K562 (cell line): ENCODE measurements around the gene DLGAP1. TPM values are rescaled to one million over a fixed set of nuclear protein-coding genes. Genes with fewer than 3 reads are reported as not detected.
A peak's percentile ranks its signal among the peaks of the same experiment; 100 is the strongest.

Source experiments
- FOXK2 ChIP-seq, 2 experiments: fragments of 450-650 bp; IDR thresholded peaks in 1 of 2; conservative IDR thresholded peaks in 1 of 2; 2 replicates each; pipeline ENCODE4 v1.6.1; 2016; ENCODE audit warnings: low read depth in 2 of 2, mild to moderate bottlenecking in 1 of 2
- GABPB2 ChIP-seq: fragments of 250-450 bp; sonication (Bioruptor Pico); conservative IDR thresholded peaks from 2 replicates; pipeline ENCODE4 v1.5.1; 2021; ENCODE audit warnings: mild to moderate bottlenecking
- IRF2 ChIP-seq: sonication (generic); formaldehyde crosslinking; IDR thresholded peaks from 2 replicates; pipeline ENCODE4 v1.8.1; 2022; ENCODE audit warnings: mild to moderate bottlenecking, missing genetic modification reagents
- NBN ChIP-seq: fragments of 450-650 bp; IDR thresholded peaks from 2 replicates; pipeline ENCODE4 v1.6.1; 2016; ENCODE audit warnings: low read depth, mild to moderate bottlenecking
- NCOA1 ChIP-seq: fragments of 450-650 bp; IDR thresholded peaks from 2 replicates; pipeline ENCODE4 v1.6.1; 2016; ENCODE audit warnings: low read depth
- NCOA2 ChIP-seq, 2 experiments: fragments of 450-650 bp; IDR thresholded peaks; 2 replicates each; pipeline ENCODE4 v1.6.1; 2018; ENCODE audit warnings: mild to moderate bottlenecking in 2 of 2, moderate library complexity in 1 of 2; ENCODE audit not compliant: partially characterized antibody in 2 of 2
- NCOA4 ChIP-seq: fragments of 450-650 bp; IDR thresholded peaks from 2 replicates; pipeline ENCODE4 v1.6.1; 2018; ENCODE audit warnings: mild to moderate bottlenecking; ENCODE audit not compliant: partially characterized antibody
- PHB2 ChIP-seq: fragments of 450-650 bp; IDR thresholded peaks from 2 replicates; pipeline ENCODE4 v1.6.1; 2017; ENCODE audit warnings: low read depth
- RFX1 ChIP-seq: fragments of 450-650 bp; IDR thresholded peaks from 2 replicates; pipeline ENCODE4 v1.6.1; 2016; ENCODE audit warnings: mild to moderate bottlenecking, moderate library complexity
- TRIM28 ChIP-seq: fragments of 450-650 bp; IDR thresholded peaks from 2 replicates; pipeline ENCODE4 v1.6.1; 2017
- ZNF224 ChIP-seq: sonication (generic); formaldehyde crosslinking; IDR thresholded peaks from 2 replicates; pipeline ENCODE4 v1.8.0; 2022; ENCODE audit warnings: mild to moderate bottlenecking, missing genetic modification reagents
- ZNF589 ChIP-seq: fragments of 200-800 bp; sonication (Bioruptor generic); IDR thresholded peaks from 2 replicates; pipeline ENCODE4 v1.6.1; 2016; ENCODE audit warnings: low read depth, missing genetic modification characterization, missing compliant biosample characterization
- polyA plus RNA-seq, 8 experiments: library from polyadenylated mRNA; depleted of rRNA in 4 of 8; stranded (reverse) in 5 of 8; unstranded in 3 of 8; fragments of >200 nt; fragmentation: Nextera tagmentation in 2 of 8; fragmentation: Illumina TruSeq in 1 of 8; extraction: Ambion mirVana in 2 of 8; extraction: Trizol in 1 of 8; gene quantifications; 2 replicates each; pipeline versions ENCODE4 v1.2.1 to v1.2.3, GENCODE V29; 2011 to 2014; ENCODE audit warnings: inconsistent platforms in 1 of 8, missing spikeins in 1 of 8
- total RNA-seq, 7 experiments: library from RNA; depleted of rRNA in 6 of 7; stranded (reverse); fragments of >200 nt in 6 of 7; fragmentation: Illumina TruSeq in 2 of 7; extraction: Trizol in 2 of 7; gene quantifications; 2 replicates each; pipeline versions ENCODE4 v1.2.1 to v1.2.3, GENCODE V29; 2011 to 2021; ENCODE audit warnings: low replicate concordance in 1 of 7
- TF ChIP-seq, protein P1 (sequence below): sonication (generic); formaldehyde crosslinking; IDR thresholded peaks from 2 replicates; pipeline ENCODE4 v1.8.0; 2023; ENCODE audit warnings: mild to moderate bottlenecking, missing genetic modification reagents
- TF ChIP-seq, protein P2 (sequence below), 2 experiments: fragments of 450-650 bp in 1 of 2; IDR thresholded peaks; 2 replicates each; pipeline ENCODE4 v1.6.1; 2011 to 2017; ENCODE audit warnings: low read depth in 2 of 2, antibody characterized with exemption in 1 of 2, borderline replicate concordance in 1 of 2, low read length in 1 of 2, mild to moderate bottlenecking in 1 of 2, mixed read lengths in 1 of 2; ENCODE audit not compliant: control insufficient read depth in 1 of 2
- TF ChIP-seq, protein P3 (sequence below): fragments of 250-450 bp; sonication (Bioruptor Pico); IDR thresholded peaks from 2 replicates; pipeline ENCODE4 v1.8.0; 2021; ENCODE audit warnings: moderate library complexity, mild to moderate bottlenecking, inconsistent platforms

DLGAP1 gene
- total and polyA plus RNA-seq, 9 of the 15 experiments (the other 6 are each of a cell fraction or from before 2014, with no cell fraction given), result 0.04 to 0.22 (median 0.08) TPM

GRCh38 chr18:3526421-3527354, 928.4 kb downstream of the DLGAP1 start (continued):
- TF ChIP-seq NCOA2 (IDR thresholded peaks at IDR 0.05; ENCODE audit: partially characterized antibody in 2 of 2), result no peak
- TF ChIP-seq NCOA1, result peak; percentile 45; the same call in 1 of the 2 replicates
- no peak for TF ChIP-seq ZNF589
- TF ChIP-seq GABPB2, result no peak
- no peak for TF ChIP-seq ZNF224 (CRISPR knock-in tag)
- TF ChIP-seq TRIM28, result no peak
- 0 out of 2 replicates have a peak, but pooled peaks have one; percentile 35 for TF ChIP-seq IRF2 (CRISPR knock-in tag)
- no peak for TF ChIP-seq RFX1
- TF ChIP-seq, protein P1, sequence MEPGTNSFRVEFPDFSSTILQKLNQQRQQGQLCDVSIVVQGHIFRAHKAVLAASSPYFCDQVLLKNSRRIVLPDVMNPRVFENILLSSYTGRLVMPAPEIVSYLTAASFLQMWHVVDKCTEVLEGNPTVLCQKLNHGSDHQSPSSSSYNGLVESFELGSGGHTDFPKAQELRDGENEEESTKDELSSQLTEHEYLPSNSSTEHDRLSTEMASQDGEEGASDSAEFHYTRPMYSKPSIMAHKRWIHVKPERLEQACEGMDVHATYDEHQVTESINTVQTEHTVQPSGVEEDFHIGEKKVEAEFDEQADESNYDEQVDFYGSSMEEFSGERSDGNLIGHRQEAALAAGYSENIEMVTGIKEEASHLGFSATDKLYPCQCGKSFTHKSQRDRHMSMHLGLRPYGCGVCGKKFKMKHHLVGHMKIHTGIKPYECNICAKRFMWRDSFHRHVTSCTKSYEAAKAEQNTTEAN, result no peak
- TF ChIP-seq, protein P2, sequence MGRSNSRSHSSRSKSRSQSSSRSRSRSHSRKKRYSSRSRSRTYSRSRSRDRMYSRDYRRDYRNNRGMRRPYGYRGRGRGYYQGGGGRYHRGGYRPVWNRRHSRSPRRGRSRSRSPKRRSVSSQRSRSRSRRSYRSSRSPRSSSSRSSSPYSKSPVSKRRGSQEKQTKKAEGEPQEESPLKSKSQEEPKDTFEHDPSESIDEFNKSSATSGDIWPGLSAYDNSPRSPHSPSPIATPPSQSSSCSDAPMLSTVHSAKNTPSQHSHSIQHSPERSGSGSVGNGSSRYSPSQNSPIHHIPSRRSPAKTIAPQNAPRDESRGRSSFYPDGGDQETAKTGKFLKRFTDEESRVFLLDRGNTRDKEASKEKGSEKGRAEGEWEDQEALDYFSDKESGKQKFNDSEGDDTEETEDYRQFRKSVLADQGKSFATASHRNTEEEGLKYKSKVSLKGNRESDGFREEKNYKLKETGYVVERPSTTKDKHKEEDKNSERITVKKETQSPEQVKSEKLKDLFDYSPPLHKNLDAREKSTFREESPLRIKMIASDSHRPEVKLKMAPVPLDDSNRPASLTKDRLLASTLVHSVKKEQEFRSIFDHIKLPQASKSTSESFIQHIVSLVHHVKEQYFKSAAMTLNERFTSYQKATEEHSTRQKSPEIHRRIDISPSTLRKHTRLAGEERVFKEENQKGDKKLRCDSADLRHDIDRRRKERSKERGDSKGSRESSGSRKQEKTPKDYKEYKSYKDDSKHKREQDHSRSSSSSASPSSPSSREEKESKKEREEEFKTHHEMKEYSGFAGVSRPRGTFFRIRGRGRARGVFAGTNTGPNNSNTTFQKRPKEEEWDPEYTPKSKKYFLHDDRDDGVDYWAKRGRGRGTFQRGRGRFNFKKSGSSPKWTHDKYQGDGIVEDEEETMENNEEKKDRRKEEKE (IDR thresholded peaks at IDR 0.05; ENCODE audit: borderline replicate concordance in 1 of 2, control insufficient read depth in 1 of 2, low read depth in 2 of 2, low read length in 1 of 2), result no peak
- TF ChIP-seq PHB2, result 0 out of 2 replicates have a peak, but pooled peaks have one; percentile 61
- TF ChIP-seq NCOA4, result no peak
- TF ChIP-seq, protein P3, sequence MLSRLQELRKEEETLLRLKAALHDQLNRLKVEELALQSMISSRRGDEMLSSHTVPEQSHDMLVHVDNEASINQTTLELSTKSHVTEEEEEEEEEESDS (CRISPR knock-in tag), result no peak
- peak; percentile 69 for TF ChIP-seq NBN
- TF ChIP-seq FOXK2 (conservative IDR thresholded peaks at IDR 0.05 in 1 of 2, IDR thresholded peaks at IDR 0.05 in 1 of 2; ENCODE audit: low read depth in 2 of 2), result no peak
